HEK293 (cell line): ENCODE measurements around the gene FRMD4A.

Source experiments
- SP3 ChIP-seq: fragments of 450-650 bp; formaldehyde crosslinking; IDR thresholded peaks from 2 replicates; pipeline ENCODE4 v1.5.1; 2016; ENCODE audit warnings: missing biosample characterization, missing genetic modification characterization
- ZNF580 ChIP-seq: fragments of 450-650 bp; formaldehyde crosslinking; IDR thresholded peaks from 2 replicates; pipeline ENCODE4 v1.5.1; 2016; ENCODE audit warnings: missing biosample characterization, missing genetic modification characterization
- TF ChIP-seq, protein P1 (sequence below): fragments of 450-650 bp; formaldehyde crosslinking; IDR thresholded peaks from 2 replicates; pipeline ENCODE4 v1.5.1; 2016; ENCODE audit warnings: missing biosample characterization, missing genetic modification characterization

DNA sequence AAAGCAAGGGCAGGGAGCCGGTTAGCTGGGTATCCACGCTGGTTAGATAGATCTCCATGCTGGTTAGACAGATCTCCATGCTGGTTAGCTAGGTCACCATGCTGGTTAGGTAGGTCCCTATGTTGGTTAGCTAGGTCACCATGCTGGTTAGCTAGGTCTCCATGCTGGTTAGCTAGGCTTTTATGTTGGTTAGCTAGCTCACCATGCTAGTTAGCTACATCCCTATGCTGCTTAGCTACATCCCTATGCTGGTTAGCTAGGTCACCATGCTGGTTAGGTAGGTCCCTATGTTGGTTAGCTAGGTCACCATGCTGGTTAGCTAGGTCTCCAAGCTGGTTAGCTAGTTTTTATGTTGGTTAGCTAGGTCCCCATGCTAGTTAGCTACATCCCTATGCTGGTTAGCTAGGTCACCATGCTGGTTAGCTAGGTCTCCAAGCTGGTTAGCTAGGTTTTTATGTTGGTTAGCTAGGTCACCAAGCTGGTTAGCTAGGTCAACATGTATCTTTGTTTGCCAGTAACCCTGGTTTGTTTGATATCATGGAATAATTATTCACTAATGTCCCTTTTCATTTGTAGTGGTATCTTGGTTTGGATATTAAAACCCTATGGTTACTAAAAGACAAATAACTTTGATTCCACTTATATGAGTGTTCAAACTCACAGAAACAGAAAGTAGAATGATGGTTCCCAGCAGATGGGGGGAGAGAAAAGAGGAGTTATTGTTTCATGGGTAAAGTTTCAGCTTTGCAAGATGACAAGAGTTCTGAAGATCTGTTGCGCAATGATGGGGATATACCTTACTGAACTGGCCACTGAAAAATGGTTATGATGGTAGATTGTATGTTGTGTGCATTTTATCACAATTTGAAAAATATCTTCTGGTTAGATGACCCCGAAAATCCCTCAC, 607.7 kb downstream of the FRMD4A start:
- no peak for TF ChIP-seq SP3 (tag by site-specific recombination)
- no peak for TF ChIP-seq ZNF580 (tag by site-specific recombination)
- TF ChIP-seq, protein P1, sequence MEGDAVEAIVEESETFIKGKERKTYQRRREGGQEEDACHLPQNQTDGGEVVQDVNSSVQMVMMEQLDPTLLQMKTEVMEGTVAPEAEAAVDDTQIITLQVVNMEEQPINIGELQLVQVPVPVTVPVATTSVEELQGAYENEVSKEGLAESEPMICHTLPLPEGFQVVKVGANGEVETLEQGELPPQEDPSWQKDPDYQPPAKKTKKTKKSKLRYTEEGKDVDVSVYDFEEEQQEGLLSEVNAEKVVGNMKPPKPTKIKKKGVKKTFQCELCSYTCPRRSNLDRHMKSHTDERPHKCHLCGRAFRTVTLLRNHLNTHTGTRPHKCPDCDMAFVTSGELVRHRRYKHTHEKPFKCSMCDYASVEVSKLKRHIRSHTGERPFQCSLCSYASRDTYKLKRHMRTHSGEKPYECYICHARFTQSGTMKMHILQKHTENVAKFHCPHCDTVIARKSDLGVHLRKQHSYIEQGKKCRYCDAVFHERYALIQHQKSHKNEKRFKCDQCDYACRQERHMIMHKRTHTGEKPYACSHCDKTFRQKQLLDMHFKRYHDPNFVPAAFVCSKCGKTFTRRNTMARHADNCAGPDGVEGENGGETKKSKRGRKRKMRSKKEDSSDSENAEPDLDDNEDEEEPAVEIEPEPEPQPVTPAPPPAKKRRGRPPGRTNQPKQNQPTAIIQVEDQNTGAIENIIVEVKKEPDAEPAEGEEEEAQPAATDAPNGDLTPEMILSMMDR (tag by site-specific recombination) = no peak
